K562 (cell line): ENCODE data around the gene RHCG.

Experiments
- GABPA ChIP-seq: fragments of 200-800 bp; sonication (Bioruptor generic); conservative IDR thresholded peaks from 2 replicates; pipeline ENCODE4 v1.6.1; 2016; ENCODE audit warnings: low read depth, missing genetic modification characterization, missing compliant biosample characterization
- GABPB1 ChIP-seq: sonication (generic); formaldehyde crosslinking; IDR thresholded peaks from 2 replicates; pipeline ENCODE4 v1.8.0; 2022; ENCODE audit warnings: mild to moderate bottlenecking, missing genetic modification reagents
- MAFF ChIP-seq: IDR thresholded peaks from 2 replicates; pipeline ENCODE4 v1.6.1; 2012; ENCODE audit warnings: low read length, improper control_type of control experiment
- NKRF ChIP-seq: fragments of 450-650 bp; IDR thresholded peaks from 2 replicates; pipeline ENCODE4 v1.6.1; 2016; ENCODE audit warnings: borderline replicate concordance
- NR3C1 ChIP-seq: sonication (generic); formaldehyde crosslinking; IDR thresholded peaks from 2 replicates; pipeline ENCODE4 v1.8.1; 2022; ENCODE audit warnings: missing genetic modification reagents
- POLR2G ChIP-seq: fragments of 200-400 bp; formaldehyde crosslinking; IDR thresholded peaks from 2 replicates; pipeline ENCODE4 v1.6.1; 2017; ENCODE audit warnings: low read depth, mild to moderate bottlenecking, antibody characterized with exemption, low read length, moderate library complexity
- ZNF140 ChIP-seq: fragments of 250-450 bp; sonication (Bioruptor Pico); IDR thresholded peaks from 2 replicates; pipeline ENCODE4 v1.8.0; 2021; ENCODE audit warnings: moderate library complexity, mild to moderate bottlenecking, inconsistent platforms
- ZSCAN32 ChIP-seq: fragments of 450-650 bp; formaldehyde crosslinking; IDR thresholded peaks from 2 replicates; pipeline ENCODE4 v1.4.0; 2020; ENCODE audit warnings: mild to moderate bottlenecking, moderate library complexity
- ZZZ3 ChIP-seq: fragments of 450-650 bp; IDR thresholded peaks from 2 replicates; pipeline ENCODE4 v1.6.1; 2016; ENCODE audit warnings: antibody characterized with exemption, mild to moderate bottlenecking, moderate library complexity

- TF ChIP-seq MAFF (no peak), POLR2G (no peak), NR3C1 (no peak), ZNF140 (no peak), ZZZ3 (no peak), GABPA (tag) (no peak), NKRF (no peak), ZSCAN32 (CRISPR knock-in tag) (no peak), GABPB1 (CRISPR knock-in tag) (no peak)
These were observed 46.0 kb upstream of the RHCG start for GRCh38 chr15:89542369-89542768.
